TTC549 (cell line): Measurements from ENCODE around the gene PANX2.

ENCODE experiments used
- FAIRE-seq: peaks from 2 replicates; lab custom pipeline; 2012; peaks lifted over from hg19 to GRCh38; lab: Jason Lieb, UNC

PANX2 gene

DNA sequence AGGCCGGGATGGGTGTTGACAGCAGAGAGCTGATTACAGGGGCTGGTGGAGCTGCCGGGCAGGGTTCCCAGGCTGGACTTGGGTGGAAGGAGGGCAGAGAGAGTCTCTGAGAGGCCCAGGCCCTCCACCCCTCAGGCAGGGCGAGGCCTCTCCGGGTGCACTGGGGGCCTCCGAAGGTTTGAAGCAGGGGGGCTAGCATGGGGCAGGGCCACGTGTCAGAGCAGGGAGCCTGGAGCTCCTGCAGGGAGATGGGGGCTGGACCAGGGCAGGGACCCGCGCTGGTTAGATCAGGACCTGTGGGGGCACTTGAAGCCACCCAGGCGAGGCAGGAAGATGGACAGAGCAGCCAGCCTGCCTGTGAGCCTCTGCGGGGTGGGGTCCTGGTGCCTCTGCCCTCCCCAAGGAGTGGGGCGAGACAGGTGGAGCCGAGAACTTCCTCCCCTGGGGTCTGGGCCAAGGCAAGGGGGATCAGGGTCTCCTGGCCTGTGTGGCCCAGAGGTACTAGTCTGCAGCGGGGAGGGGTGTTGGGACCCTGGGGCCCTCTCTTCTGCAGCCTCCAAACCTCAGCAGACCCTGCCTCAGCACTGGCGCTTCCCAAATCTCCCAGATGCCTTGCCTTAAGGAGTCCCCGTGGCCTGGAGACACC lies 911 bp downstream of the PANX2 start:
- FAIRE-seq = no peak

- FAIRE-seq = no peak
Measured at GRCh38 chr22:50171965-50172421, 1.5 kb downstream of the PANX2 start.

DNA sequence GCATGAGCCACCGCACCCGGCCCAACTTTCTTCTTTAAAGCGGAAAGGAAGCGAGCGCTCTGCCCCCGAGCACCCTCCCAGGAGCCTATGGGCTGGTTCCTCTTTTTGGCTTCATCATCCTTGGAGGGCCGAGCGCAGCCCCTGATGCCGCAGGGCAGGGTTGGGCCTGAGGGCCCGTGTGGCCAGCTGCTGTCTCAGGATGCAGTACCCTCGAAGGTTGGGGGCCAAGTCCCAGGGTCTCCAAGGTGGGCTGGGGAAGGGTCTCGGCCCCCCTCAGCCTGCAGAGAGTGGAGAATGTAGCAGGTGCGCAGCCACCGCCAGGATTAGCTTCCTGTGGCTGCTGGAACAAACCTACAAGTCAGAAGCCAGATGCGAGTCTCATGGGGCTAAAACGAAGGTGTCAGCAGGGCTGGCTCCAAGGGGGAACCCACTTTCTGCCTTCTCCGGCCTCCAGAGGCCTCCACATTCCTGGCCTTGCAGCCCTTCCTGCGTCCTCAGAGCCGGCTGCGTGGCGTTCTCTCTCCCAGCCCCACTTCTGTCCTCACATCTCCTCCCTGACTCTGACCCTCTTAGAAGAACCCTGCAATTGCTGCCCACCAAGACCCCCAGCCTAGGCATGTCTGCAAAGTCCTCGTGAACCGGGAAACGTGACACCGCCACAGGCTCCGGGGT lies 2.9 kb downstream of the PANX2 start:
- FAIRE-seq = no peak

DNA sequence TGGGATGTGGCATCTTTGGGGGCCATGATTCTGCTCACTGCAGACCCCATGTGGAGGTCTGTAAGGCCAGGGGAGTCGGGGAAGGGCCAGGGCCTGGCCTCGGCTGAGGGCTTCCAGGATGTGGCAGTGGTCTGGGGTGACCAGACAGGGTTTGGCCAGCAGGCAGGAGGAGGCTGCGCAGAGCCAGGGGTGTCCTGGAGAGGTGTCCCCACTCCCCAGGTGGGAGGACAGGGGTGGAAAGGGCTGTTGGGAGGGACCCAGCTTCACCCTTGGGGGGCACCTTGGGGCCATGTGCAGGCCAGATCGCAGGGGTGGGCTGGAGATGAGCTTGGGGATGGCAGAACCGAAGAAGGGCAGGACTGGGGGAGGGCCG lies 3.4 kb downstream of the PANX2 start:
- FAIRE-seq = no peak

- FAIRE-seq = no peak
Measured at GRCh38 chr22:50174382-50175190, 4.1 kb downstream of the PANX2 start.

DNA sequence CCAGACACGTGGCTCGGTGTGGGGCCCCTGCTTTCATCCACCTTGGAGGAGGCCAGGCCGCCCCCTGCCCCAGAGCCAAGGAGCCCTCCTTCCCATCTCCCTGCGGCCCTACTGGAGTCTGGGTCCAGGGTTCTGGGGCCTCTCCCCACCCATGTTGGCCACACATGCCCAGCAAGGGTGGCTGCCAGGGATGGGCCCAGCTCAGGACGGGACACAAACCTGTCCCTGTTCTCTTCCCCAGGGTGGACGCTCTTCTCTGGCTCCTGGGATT lies 4.6 kb downstream of the PANX2 start:
- no peak for FAIRE-seq

- no peak for FAIRE-seq
Measured at GRCh38 chr22:50175921-50176849, 5.7 kb downstream of the PANX2 start.

DNA sequence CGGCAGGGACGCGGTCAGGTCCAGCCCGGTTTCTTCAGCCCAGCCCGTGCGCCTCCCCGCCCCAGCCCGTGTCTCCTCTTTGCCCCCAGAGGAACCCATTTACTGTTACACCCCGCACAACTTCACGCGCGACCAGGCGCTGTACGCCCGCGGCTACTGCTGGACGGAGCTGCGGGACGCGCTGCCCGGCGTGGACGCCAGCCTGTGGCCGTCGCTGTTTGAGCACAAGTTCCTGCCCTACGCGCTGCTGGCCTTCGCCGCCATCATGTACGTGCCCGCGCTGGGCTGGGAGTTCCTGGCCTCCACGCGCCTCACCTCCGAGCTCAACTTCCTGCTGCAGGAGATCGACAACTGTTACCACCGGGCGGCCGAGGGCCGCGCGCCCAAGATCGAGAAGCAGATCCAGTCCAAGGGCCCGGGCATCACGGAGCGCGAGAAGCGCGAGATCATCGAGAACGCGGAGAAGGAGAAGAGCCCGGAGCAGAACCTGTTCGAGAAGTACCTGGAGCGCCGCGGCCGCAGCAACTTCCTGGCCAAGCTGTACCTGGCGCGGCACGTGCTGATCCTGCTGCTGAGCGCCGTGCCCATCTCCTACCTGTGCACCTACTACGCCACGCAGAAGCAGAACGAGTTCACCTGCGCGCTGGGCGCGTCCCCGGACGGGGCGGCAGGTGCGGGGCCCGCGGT lies 6.5 kb downstream of the PANX2 start:
- FAIRE-seq = no peak

DNA sequence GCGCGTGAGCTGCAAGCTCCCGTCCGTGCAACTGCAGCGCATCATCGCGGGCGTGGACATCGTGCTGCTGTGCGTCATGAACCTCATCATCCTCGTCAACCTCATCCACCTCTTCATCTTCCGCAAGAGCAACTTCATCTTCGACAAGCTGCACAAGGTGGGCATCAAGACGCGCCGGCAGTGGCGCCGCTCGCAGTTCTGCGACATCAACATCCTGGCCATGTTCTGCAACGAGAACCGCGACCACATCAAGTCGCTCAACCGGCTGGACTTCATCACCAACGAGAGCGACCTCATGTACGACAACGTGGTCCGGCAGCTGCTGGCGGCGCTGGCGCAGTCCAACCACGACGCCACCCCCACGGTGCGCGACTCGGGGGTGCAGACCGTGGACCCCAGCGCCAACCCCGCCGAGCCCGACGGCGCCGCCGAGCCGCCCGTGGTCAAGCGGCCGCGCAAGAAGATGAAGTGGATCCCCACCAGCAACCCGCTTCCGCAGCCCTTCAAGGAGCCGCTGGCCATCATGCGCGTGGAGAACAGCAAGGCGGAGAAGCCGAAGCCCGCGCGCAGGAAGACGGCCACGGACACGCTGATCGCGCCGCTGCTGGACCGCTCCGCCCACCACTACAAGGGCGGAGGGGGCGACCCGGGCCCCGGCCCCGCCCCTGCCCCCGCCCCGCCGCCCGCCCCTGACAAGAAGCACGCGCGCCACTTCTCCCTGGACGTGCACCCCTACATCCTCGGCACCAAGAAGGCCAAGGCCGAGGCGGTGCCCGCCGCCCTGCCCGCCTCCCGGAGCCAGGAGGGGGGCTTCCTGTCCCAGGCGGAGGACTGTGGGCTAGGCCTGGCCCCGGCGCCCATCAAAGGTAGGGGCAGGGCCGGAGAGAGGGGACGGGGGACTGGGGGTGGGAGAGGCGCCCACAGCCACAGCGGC lies 7.3 kb downstream of the PANX2 start:
- FAIRE-seq = no peak

DNA sequence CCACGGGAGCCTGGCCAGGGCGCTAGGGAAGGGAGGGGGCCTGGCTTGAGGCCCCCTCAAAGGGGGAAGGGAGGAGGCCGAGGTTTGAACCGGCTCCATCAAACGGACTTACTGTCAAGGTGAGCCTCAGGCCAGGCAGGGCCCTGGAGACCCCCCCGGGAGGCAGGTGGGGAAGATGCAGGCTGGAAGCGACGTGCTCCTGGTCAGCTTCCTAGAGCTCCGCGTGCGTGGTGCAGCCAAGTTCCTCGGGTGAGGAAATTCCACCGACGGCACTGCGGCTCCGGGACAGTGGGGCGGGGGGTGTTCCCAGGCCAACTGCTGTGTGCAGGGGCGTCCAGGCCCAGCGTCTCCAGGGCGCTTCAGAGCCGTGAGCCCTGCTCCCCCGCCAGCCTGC lies 7.9 kb downstream of the PANX2 start:
- FAIRE-seq = no peak

DNA sequence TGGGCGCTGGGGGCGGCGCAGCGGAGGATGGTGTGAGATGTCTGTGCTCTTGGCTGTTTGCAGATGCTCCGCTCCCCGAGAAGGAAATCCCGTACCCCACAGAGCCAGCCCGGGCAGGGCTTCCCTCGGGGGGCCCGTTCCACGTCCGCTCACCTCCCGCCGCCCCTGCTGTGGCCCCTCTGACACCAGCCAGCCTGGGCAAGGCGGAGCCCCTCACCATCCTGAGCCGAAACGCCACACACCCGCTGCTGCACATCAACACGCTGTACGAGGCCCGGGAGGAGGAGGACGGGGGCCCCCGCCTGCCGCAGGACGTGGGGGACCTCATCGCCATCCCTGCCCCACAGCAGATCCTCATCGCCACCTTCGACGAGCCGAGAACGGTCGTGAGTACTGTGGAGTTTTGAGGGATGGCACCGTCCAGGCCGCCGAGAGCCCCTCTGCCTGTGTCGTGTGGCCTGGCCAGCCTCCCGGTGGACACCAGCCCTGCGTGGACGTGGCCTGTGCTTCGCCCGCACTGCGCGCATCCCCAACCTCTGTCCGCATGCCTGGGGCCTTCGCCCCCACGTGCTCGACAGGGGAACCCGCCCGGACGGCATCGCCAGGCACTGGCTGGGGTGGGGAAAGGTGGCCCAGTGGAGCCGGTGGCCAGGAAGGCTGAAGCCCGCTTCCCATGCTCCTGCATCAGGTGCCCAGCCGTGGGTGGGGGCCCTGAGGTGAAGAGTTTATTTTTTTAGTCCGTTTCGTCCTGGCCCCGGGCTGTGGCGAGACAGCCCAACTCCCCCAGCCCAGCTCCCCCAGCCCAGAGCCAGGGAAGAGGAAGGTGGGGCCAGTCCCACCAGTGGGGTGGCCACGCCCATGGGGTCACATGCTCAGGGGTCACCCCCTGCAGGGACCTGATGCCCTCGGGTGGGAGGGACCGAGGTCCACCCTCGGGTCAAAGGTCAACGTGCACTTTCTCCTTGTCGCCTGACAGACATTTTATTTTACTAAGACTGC lies 8.6 kb downstream of the PANX2 start:
- FAIRE-seq = no peak

GRCh38 chr22:50179937-50180726 lies 9.6 kb downstream of the PANX2 start:
- FAIRE-seq = no peak

DNA sequence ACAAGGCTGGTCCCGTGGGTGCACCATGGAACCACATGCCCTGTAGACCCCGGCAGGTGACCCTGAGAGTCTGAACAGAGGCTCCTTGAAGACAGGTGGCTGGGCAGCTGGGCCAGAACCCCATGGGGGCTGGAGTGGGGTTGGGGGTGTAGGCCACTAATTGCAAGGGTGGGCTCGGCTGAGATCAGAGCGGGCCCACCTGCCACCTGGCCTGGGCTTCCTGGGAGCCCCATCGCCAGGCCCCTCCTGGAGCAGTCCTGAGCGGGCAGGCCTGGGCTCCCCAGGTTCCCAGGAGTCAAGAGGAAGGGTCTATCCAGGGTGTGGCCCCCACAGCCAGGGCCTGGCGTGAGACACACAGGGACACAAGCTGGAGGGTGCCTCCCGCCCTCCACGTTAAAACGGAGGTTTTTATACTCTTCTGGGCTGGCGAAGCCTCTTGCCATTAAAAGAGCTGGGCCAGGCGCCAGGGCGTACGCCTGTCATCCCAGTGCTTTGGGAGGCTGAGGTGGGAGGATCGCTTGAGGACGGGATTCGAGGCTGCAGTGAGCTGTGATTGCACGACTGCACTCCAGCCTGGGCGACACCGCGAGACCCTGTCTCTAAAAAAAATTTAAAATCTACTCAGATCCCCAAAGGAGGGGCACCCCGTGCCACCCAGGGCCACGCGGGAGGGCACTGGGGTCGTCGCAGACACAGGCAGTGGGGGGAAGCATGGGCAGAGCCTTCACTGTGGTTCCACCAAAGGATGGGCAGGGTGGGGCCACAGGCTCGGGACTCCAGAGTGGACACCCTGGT lies 10.4 kb downstream of the PANX2 start:
- FAIRE-seq = no peak

GRCh38 chr22:50182176-50183081 lies 11.9 kb downstream of the PANX2 start:
- FAIRE-seq = no peak

DNA sequence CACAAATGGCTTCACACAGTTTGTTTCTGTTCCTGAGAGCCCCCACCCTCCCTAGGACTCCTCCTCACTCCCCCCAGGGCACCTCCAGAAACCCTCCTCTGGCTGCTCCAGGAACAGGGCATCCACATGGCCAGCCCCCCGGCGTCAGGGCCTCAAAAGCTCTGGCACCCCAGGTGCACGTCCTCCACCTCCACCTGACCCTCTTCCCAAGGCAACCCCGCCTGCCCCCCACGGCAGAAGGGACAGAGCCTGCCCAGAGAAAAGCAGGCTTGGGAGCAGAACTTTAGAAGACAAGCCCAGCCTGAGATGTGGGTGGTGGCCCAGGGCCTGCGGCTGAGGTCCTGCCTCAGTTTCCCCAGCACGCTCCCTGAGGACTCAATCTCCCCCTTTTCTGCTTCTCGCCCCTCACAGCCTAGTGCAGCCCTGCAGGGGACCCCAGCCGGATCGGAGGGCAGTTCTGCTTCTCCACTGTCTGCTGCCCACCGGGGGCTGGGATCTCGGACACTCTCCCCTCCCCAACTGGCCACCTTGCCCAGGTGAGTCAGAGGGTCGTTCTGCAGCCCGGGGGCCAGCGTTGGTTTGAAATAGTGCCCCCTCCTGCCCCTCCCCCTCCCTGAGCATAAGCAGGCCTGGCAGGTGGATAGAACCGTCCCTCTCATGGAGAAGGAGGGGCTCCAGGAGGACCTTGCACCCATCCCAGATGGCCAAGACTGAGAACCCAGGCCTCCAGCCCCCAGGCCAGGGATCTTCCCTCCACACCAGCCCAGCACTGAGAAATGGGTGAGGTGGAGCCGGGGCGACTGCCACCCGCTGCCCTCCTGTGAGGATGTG lies 12.8 kb downstream of the PANX2 start:
- no peak for FAIRE-seq
